Naive thymus-derived CD8-positive, alpha-beta T cell (primary cell): Measurements from ENCODE around the gene WFDC1. TPM values are rescaled to one million over a fixed set of nuclear protein-coding genes. Genes with fewer than 3 reads are reported as not detected.

Source experiments
- ATAC-seq, 2 donors: fragments of 150-1000 bp; cut with Tn5 transposase in 1 of 2; sonication (Bioruptor Pico), chemical (Tn5 transposase) in 1 of 2; 1 replicate in 1 of 2; 2 replicates in 1 of 2; pipeline ENCODE4 v1.10.0; 2021; ENCODE audit warnings: mild to moderate bottlenecking in 2 of 2, moderate library complexity in 2 of 2
- POLR2A ChIA-PET: fragments of 350-600 bp; sonication (Branson Sonifier 250); formaldehyde crosslinking; loops from one replicate; lab custom pipeline; 2021; ENCODE audit warnings: antibody characterized with exemption; lab: Charles Lee
- DNase-seq, 10 donors: peaks; one replicate each; pipeline versions ENCODE4 v3.0.0 to v3.0.0-alpha.2; 2020 to 2022
- H3K27ac Mint-ChIP-seq, 10 donors: one replicate each; pipeline ENCODE4 v1.8.0; 2020 to 2022; ENCODE audit warnings: mild to moderate bottlenecking in 10 of 10, mixed read lengths in 10 of 10, moderate library complexity in 4 of 10, inconsistent platforms in 1 of 10
- H3K27me3 Mint-ChIP-seq, 5 donors: one replicate each; pipeline ENCODE4 v1.8.0; 2021 to 2022; ENCODE audit warnings: mixed read lengths in 5 of 5
- H3K36me3 Mint-ChIP-seq, 3 donors: one replicate each; pipeline ENCODE4 v1.8.0; 2020 to 2022; ENCODE audit warnings: mixed read lengths in 3 of 3, mild to moderate bottlenecking in 2 of 3, inconsistent platforms in 1 of 3
- H3K4me1 Mint-ChIP-seq, 4 donors: one replicate each; pipeline ENCODE4 v1.8.0; 2021 to 2022; ENCODE audit warnings: mixed read lengths in 4 of 4
- H3K4me3 Mint-ChIP-seq, 10 donors: one replicate each; pipeline ENCODE4 v1.8.0; 2020 to 2022; ENCODE audit warnings: mild to moderate bottlenecking in 10 of 10, mixed read lengths in 10 of 10, moderate library complexity in 6 of 10, inconsistent platforms in 1 of 10
- H3K9me3 Mint-ChIP-seq, 9 donors: one replicate each; pipeline ENCODE4 v1.8.0; 2020 to 2022; ENCODE audit warnings: mixed read lengths in 9 of 9, mild to moderate bottlenecking in 3 of 9, inconsistent platforms in 1 of 9, moderate library complexity in 1 of 9
- polyA plus RNA-seq, 3 donors: library from polyadenylated mRNA; unstranded; fragments of 300-500 nt; fragmentation: Illumina TruSeq; gene quantifications; one replicate each; pipeline ENCODE4 v1.2.3, GENCODE V29; 2021
- total RNA-seq, 8 experiments: library from RNA in 2 of 8; stranded (reverse) in 2 of 8; gene quantifications; one replicate each; pipeline ENCODE4 v1.2.3 and lab custom pipeline; 2021 to 2026

WFDC1 gene
- total and polyA plus RNA-seq, 5 experiments from 2014 or later: not detected

DNA sequence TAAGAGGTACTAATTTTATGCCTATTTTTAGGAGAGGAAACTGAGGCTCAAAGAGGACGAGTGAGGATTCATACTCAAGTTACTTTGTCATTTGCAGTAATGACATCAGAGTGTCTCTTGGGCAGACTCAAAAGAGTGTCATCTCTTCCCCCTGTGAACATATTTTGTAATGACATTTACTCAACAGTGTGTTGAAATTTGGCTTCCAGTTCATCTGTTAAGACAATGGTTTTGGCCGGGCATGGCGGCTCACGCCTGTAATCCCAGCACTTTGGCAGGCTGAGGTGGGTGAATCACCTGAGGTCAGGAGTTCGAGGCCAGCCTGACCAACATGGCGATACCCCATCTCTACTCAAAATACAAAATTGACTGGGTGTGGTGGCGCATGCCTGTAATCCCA is 28.9 kb downstream of the WFDC1 start:
- no peaks in the 10 kb centered on the region for H3K36me3 Mint-ChIP-seq
- no peak overlapping the region for H3K4me3 Mint-ChIP-seq
- peaks cover 0 to 11% (median 9%) of the 10 kb centered on the region in 5 donors for H3K27me3 Mint-ChIP-seq
- no peaks in the 10 kb centered on the region for H3K4me1 Mint-ChIP-seq
- no peak overlapping the region for H3K27ac Mint-ChIP-seq
- H3K9me3 Mint-ChIP-seq: peaks cover 0 to 7% (median 3%) of the 10 kb centered on the region in 9 donors
- no peak for ATAC-seq
- DNase-seq: no peak
- POLR2A ChIA-PET: no interaction called here

- H3K4me3 Mint-ChIP-seq: no peak overlapping the region
- POLR2A ChIA-PET: no interaction called here
- peaks cover 0 to 3% (median 0%) of the 10 kb centered on the region in 9 donors for H3K9me3 Mint-ChIP-seq
- ATAC-seq: no peak
- no peaks in the 10 kb centered on the region for H3K36me3 Mint-ChIP-seq
- peaks cover 0 to 10% (median 6%) of the 10 kb centered on the region in 5 donors for H3K27me3 Mint-ChIP-seq
- no peaks in the 10 kb centered on the region for H3K4me1 Mint-ChIP-seq
- H3K27ac Mint-ChIP-seq: no peak overlapping the region
- no peak for DNase-seq
These were observed 30.0 kb downstream of the WFDC1 start for GRCh38 chr16:84324434-84325262.

- Mint-ChIP-seq H3K27ac (no peak overlapping the region), H3K4me3 (no peak overlapping the region), H3K36me3 (no peaks in the 10 kb centered on the region), H3K9me3 (no peaks in the 10 kb centered on the region), H3K27me3 (peaks cover 0 to 14% (median 4%) of the 10 kb centered on the region in 5 donors), H3K4me1 (no peaks in the 10 kb centered on the region)
- ATAC-seq (no peak), DNase-seq (no peak)
- POLR2A ChIA-PET: no interaction called here
These were observed 31.9 kb downstream of the WFDC1 start for GRCh38 chr16:84326545-84326944.

- POLR2A ChIA-PET: no interaction called here
- DNase-seq: no peak
- Mint-ChIP-seq H3K4me3 (no peak overlapping the region), H3K27ac (peak overlapping the region in 1 of 10 donors; percentile 22), H3K4me1 (no peaks in the 10 kb centered on the region), H3K36me3 (no peaks in the 10 kb centered on the region), H3K9me3 (no peaks in the 10 kb centered on the region), H3K27me3 (peaks cover 0 to 14% (median 4%) of the 10 kb centered on the region in 5 donors)
- ATAC-seq: no peak
These were observed 33.3 kb downstream of the WFDC1 start for GRCh38 chr16:84327926-84328505.

- H3K36me3 Mint-ChIP-seq: no peaks in the 10 kb centered on the region
- POLR2A ChIA-PET: no interaction called here
- ATAC-seq: no peak
- H3K27ac Mint-ChIP-seq: no peak overlapping the region
- H3K27me3 Mint-ChIP-seq: peaks cover 0 to 14% (median 4%) of the 10 kb centered on the region in 5 donors
- no peak overlapping the region for H3K4me3 Mint-ChIP-seq
- H3K4me1 Mint-ChIP-seq: no peaks in the 10 kb centered on the region
- DNase-seq: no peak
- H3K9me3 Mint-ChIP-seq: peaks cover 0 to 3% (median 0%) of the 10 kb centered on the region in 9 donors
These were observed 34.3 kb downstream of the WFDC1 start for GRCh38 chr16:84329016-84329415.

DNA sequence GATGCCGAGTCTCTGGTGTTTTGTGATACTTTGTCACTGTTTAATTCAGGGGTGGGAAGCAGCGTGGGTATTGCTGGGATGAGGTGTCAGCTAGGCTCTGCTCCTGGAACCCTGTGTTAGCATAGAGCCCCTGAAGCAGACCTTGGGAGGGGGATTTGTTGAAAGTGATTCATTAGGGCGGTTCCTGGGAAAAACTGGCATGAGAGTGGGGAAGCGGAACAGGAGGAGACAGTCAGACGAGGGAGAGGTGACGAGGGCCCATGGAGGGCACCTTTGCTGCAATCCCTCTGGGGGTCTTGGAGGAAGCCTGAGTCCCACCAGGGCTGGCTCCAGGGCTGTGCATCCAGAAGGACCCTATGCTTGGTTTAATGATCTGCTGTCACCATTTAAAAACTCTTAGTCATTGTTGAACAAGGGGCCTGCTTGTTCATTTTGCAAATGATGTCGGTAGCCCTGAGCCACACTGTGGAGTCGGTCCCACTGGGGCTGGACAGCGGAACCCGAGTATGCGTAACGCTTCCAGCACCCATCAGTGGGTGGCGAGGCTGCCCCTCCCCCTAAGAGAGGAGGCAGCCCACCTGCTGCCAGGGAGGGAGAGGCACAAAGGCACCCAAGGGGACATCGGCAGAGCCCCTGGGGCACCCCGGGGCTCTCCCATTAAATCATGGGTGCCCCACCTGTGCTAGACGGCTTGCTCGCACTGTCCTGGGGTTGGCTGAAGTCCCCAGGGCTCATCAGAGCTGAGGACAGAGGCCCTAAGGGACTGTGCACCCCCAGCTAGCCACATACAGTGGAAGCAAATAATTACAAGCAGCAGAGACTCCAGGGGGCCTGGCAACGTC is 35.4 kb downstream of the WFDC1 start:
- no peak for ATAC-seq
- Mint-ChIP-seq H3K36me3 (peaks cover 0 to 3% (median 0%) of the 10 kb centered on the region in 3 donors), H3K9me3 (peaks cover 0 to 8% (median 4%) of the 10 kb centered on the region in 9 donors), H3K4me3 (no peak overlapping the region), H3K27me3 (peaks cover 0 to 14% (median 4%) of the 10 kb centered on the region in 5 donors), H3K4me1 (no peaks in the 10 kb centered on the region), H3K27ac (no peak overlapping the region)
- POLR2A ChIA-PET: no interaction called here
- no peak for DNase-seq

DNA sequence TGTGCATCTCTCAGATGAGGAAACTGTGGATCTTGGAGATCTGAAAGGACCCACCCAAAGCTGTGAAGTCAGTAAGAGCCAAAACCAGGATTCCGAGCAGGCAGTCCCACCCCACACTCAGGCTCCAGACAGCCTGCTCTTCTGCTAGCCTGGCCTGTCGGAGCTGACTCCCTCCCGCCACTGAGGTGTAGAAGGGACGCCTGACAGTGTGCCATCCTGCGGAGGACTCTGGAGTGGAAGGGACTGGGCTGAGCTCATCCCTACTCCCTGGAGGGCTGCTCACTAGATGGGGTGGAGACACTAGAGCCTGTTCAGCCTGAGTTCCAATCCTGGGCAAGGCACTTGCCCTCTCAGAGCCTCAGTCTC is 36.0 kb downstream of the WFDC1 start:
- Mint-ChIP-seq H3K4me3 (no peak overlapping the region), H3K4me1 (no peaks in the 10 kb centered on the region), H3K27ac (no peak overlapping the region), H3K9me3 (peaks cover 0 to 14% (median 9%) of the 10 kb centered on the region in 9 donors), H3K36me3 (peaks cover 0 to 9% (median 0%) of the 10 kb centered on the region in 3 donors), H3K27me3 (peaks cover 0 to 14% (median 4%) of the 10 kb centered on the region in 5 donors)
- ATAC-seq (no peak), DNase-seq (no peak)
- POLR2A ChIA-PET: no interaction called here

DNA sequence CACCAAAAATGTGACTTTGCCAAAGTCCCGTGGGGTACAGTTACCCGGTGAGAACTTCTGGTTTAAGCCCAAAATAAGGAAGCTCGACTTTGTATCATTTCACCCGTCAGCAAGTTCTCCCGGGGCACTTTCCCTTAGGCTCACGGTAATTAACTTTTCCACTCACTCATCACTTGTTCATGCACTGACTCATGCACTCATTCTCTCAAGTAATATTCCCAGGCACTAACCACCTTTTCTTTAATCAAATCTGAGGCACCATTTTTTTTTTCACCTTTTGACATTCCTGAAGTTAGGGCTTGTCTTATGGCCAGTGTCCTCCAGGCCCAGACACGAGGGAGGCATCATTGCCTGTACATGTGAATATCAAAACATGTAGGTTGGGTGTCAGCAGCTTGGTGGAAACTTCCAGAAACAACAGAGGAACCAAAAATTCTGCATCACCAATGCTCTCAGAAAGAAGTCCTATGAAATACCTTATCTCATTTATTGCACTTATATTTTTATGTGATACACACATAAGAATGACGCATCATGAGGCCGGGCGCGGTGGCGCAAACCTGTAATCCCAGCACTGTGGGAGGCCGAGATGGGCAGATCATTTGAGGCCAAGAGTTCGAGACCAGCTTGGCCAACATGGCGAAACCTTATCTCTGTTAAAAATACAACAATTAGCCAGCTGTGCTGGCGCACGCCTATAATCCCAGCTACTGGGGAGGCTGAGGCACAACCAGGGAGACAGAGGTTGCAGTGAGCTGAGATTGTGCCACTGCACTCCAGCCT is 37.5 kb downstream of the WFDC1 start:
- H3K27ac Mint-ChIP-seq: no peak overlapping the region
- H3K36me3 Mint-ChIP-seq: peaks cover 0 to 15% (median 3%) of the 10 kb centered on the region in 3 donors
- no peak overlapping the region for H3K4me3 Mint-ChIP-seq
- peaks cover 0 to 14% (median 4%) of the 10 kb centered on the region in 5 donors for H3K27me3 Mint-ChIP-seq
- no peaks in the 10 kb centered on the region for H3K4me1 Mint-ChIP-seq
- POLR2A ChIA-PET: no interaction called here
- DNase-seq (no peak), ATAC-seq (no peak)
- H3K9me3 Mint-ChIP-seq: peaks cover 0 to 28% (median 11%) of the 10 kb centered on the region in 9 donors

DNA sequence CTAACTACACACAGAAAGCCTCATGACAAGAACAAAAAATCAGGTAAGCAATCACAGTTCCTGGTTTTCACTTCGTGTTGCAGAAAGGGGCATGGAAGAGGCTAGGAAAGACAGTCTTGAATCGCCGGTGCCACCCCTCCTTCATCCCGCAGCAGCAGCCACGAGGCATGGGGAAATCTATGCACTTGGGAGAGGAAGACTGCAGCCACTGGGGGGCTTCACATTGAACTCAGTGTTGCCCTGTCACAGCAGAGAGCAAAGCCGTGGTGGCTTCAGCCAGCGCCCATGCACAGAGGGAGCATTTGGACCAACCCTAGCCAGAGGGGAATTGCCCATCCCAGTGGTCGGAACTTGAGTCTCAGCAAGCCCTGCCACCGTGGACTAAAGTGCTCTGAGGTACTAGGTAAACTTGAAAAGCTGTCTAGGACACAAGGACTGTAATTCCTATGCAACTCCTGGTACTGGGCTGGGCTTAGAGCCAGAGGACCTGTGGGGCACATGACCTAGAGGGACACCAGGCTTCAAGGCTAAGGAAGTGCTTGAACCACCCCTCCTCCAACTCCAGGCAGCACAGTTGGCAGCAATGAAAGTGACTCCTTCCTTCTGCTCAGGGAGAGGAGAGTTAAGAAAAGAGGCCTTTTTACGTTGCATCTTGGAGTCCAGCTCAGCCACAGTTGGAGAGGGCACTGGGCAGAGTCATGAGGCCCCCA is 38.5 kb downstream of the WFDC1 start:
- Mint-ChIP-seq H3K27ac (no peak overlapping the region), H3K9me3 (peaks cover 0 to 33% (median 14%) of the 10 kb centered on the region in 9 donors), H3K36me3 (peaks cover 0 to 20% (median 3%) of the 10 kb centered on the region in 3 donors), H3K4me1 (no peaks in the 10 kb centered on the region), H3K4me3 (no peak overlapping the region), H3K27me3 (peaks cover 0 to 11% (median 2%) of the 10 kb centered on the region in 5 donors)
- ATAC-seq (no peak), DNase-seq (no peak)
- POLR2A ChIA-PET: no interaction called here

DNA sequence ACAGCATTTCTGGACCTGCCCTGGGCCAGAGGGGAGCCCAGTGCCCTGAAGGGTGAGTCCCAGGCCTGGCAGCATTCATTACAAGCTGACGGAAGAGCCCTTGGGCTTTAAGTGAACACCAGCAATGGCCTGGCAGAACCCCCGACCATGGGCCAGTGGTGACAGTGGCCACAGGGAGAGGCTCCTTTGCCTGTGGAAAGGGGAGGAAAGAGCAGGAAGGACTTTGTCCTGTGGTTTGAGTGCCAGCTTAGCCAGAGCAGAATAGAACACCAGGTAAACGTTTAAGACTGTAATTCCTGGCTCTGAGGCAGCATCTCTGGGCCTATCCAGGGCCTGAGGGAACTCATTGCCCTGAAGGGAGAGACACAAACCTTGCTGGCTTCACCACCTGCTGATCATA is 39.4 kb downstream of the WFDC1 start:
- peaks cover 0 to 33% (median 16%) of the 10 kb centered on the region in 9 donors for H3K9me3 Mint-ChIP-seq
- POLR2A ChIA-PET: no interaction called here

GRCh38 chr16:84334482-84334881 is 39.8 kb downstream of the WFDC1 start:
- no peak overlapping the region for H3K27ac Mint-ChIP-seq
- ATAC-seq: no peak
- peaks cover 0 to 33% (median 16%) of the 10 kb centered on the region in 9 donors for H3K9me3 Mint-ChIP-seq
- POLR2A ChIA-PET: no interaction called here
- peaks cover 0 to 10% (median 3%) of the 10 kb centered on the region in 5 donors for H3K27me3 Mint-ChIP-seq
- H3K4me1 Mint-ChIP-seq: no peaks in the 10 kb centered on the region
- no peak for DNase-seq
- no peak overlapping the region for H3K4me3 Mint-ChIP-seq
- H3K36me3 Mint-ChIP-seq: peaks cover 0 to 20% (median 3%) of the 10 kb centered on the region in 3 donors

More for the DNA sequence above, 39.4 kb downstream of the WFDC1 start:
- no peaks in the 10 kb centered on the region for H3K4me1 Mint-ChIP-seq
- H3K27me3 Mint-ChIP-seq: peaks cover 0 to 9% (median 3%) of the 10 kb centered on the region in 5 donors
- H3K27ac Mint-ChIP-seq: no peak overlapping the region
- peaks cover 0 to 20% (median 3%) of the 10 kb centered on the region in 3 donors for H3K36me3 Mint-ChIP-seq
- no peak overlapping the region for H3K4me3 Mint-ChIP-seq
- DNase-seq: no peak
- ATAC-seq: no peak
